ENCODE data around the gene PPP1R9B.

GRCh38 chr17:50093807-50094206, 56.7 kb downstream of the PPP1R9B start:
- TF ChIP-seq REST (IDR thresholded peaks at IDR 0.05; ENCODE audit: low read depth), result no peak
- no peak for TF ChIP-seq EZH2phosphoT487 (IDR thresholded peaks at IDR 0.05; ENCODE audit: borderline replicate concordance)
- no peak for TF ChIP-seq POLR2A (IDR thresholded peaks at IDR 0.05; ENCODE audit: borderline replicate concordance, extremely low read depth, insufficient read depth, insufficient read length)
- no peak for TF ChIP-seq SRF (IDR thresholded peaks at IDR 0.05; ENCODE audit: low read depth)
- TF ChIP-seq YY1 (IDR thresholded peaks at IDR 0.05; ENCODE audit: extremely low read depth, insufficient replicate concordance, low read depth, low read length), result no peak

All from HCT116 (cell line).